OCI-LY7 (cell line): ENCODE data around the gene FAM151A.
"Not testable (repeated sequence)": the region's sequence is repeated elsewhere in the genome, so short reads cannot be mapped to it uniquely, and the experiment has no call there.

Experiments
- CTCF ChIP-seq: fragments of 200-600 bp; sonication (generic); conservative IDR thresholded peaks from 2 replicates; pipeline ENCODE4 v1.5.1; 2014; ENCODE audit warnings: mild to moderate bottlenecking, antibody characterized with exemption, low read length, moderate library complexity, mixed read lengths
- EZH2phosphoT487 ChIP-seq: fragments of 200-600 bp; sonication (generic); IDR thresholded peaks from 2 replicates; pipeline ENCODE4 v1.6.1; 2018; ENCODE audit warnings: low read depth, borderline replicate concordance, mild to moderate bottlenecking, mixed run types, antibody characterized with exemption, low read length, moderate library complexity, mixed read lengths

DNA sequence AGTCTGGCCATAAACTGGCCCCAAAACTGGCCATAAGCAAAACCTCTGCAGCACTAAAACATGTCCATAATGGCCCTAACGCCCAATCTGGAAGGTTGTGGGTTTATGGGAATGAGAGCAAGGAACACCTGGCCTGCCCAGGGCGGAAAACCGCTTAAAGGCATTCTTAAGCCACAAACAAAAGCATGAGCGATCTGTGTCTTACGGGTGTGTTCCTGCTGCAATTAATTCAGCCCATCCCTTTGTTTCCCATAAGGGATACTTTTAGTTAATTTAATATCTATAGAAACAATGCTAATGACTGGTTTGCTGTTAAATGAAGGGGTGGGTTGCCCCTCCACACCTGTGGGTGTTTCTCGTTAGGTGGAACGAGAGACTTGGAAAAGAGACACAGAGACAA is 12.5 kb upstream of the FAM151A start:
- TF ChIP-seq CTCF, EZH2phosphoT487: not testable (repeated sequence)
